Endodermal cell (in vitro differentiated cells): ENCODE results near the gene PARPBP. TPM values are rescaled to one million over a fixed set of nuclear protein-coding genes. Genes with fewer than 3 reads are reported as not detected.

Source experiments
- DNase-seq: peaks from one replicate; pipeline ENCODE4 v3.0.0-alpha.2; 2017
- H3K27ac ChIP-seq: 2 replicates; pipeline ENCODE4 v1.5.1; 2013; ENCODE audit warnings: mild to moderate bottlenecking, low read depth, low read length, moderate library complexity
- H3K27me3 ChIP-seq: 2 replicates; pipeline ENCODE4 v1.6.1; 2013; ENCODE audit warnings: mild to moderate bottlenecking, low read length, moderate library complexity; ENCODE audit not compliant: insufficient read depth, control insufficient read depth, poor library complexity, severe bottlenecking
- H3K36me3 ChIP-seq: 2 replicates; pipeline ENCODE4 v1.7.0; 2013; ENCODE audit warnings: mild to moderate bottlenecking, low read length, moderate library complexity; ENCODE audit not compliant: control insufficient read depth, insufficient read depth
- H3K4me1 ChIP-seq: one replicate; pipeline ENCODE4 v1.7.0; 2013; ENCODE audit warnings: low read length; ENCODE audit not compliant: control insufficient read depth, insufficient read depth
- H3K4me3 ChIP-seq: 2 replicates; pipeline ENCODE4 v1.5.1; 2013; ENCODE audit warnings: mild to moderate bottlenecking, low read length, moderate library complexity
- H3K9ac ChIP-seq: 2 replicates; pipeline ENCODE4 v1.6.1; 2013; ENCODE audit warnings: mild to moderate bottlenecking, low read length, moderate library complexity; ENCODE audit not compliant: poor library complexity, severe bottlenecking; ENCODE audit errors: extremely low read depth
- H3K9me3 ChIP-seq: 2 replicates; pipeline ENCODE4 v1.6.1; 2013; ENCODE audit warnings: mild to moderate bottlenecking, low read length, moderate library complexity; ENCODE audit not compliant: control insufficient read depth
- H3K27ac Mint-ChIP-seq: 2 replicates; pipeline ENCODE4 v1.8.0; 2020; ENCODE audit warnings: mixed read lengths
- H3K27me3 Mint-ChIP-seq: 2 replicates; pipeline ENCODE4 v1.8.0; 2021; ENCODE audit warnings: mild to moderate bottlenecking, mixed read lengths; ENCODE audit not compliant: insufficient read depth
- H3K36me3 Mint-ChIP-seq: 2 replicates; pipeline ENCODE4 v1.8.0; 2020; ENCODE audit warnings: low read depth, mixed read lengths
- H3K4me1 Mint-ChIP-seq: 2 replicates; pipeline ENCODE4 v1.8.0; 2020; ENCODE audit warnings: mixed read lengths
- H3K4me3 Mint-ChIP-seq: 2 replicates; pipeline ENCODE4 v1.8.0; 2020; ENCODE audit warnings: mild to moderate bottlenecking, moderate library complexity, mixed read lengths
- H3K9me3 Mint-ChIP-seq: 2 replicates; pipeline ENCODE4 v1.8.0; 2020; ENCODE audit warnings: mild to moderate bottlenecking, mixed read lengths
- CTCF ChIP-seq: fragments of 200-600 bp; sonication (generic); conservative IDR thresholded peaks from 2 replicates; pipeline ENCODE4 v1.5.0; 2021; ENCODE audit warnings: antibody characterized with exemption, mild to moderate bottlenecking
- WGBS, 2 experiments: methylation state at CpG; one replicate each; pipeline versions ENCODE4 v1.1.5 to v1.1.7; 2013; ENCODE audit warnings: missing lambda C conversion rate in 2 of 2, mixed read lengths in 1 of 2; ENCODE audit not compliant: insufficient coverage in 1 of 2, insufficient read length in 1 of 2; 5-methylcytosine and 5-hydroxymethylcytosine counted together
- total RNA-seq, 2 donors: library from RNA; stranded (reverse); fragmentation: NEBNext Ultra II Directional in 1 of 2; extraction: Animal tissue kit (Norgen Biotek cat#: 25700) in 1 of 2; gene quantifications; 2 replicates in 1 of 2; 3 replicates in 1 of 2; pipeline ENCODE4 v1.2.1, GENCODE V29; 2021

The PARPBP gene
- total RNA-seq, 2 donors from 2014 or later: 28.3 to 30.0 TPM

GRCh38 chr12:102174761-102175160 lies 54.8 kb downstream of the PARPBP start:
- no peaks in the 10 kb centered on the region for H3K9me3 Mint-ChIP-seq
- Histone ChIP-seq H3K4me1 (no peaks in the 10 kb centered on the region), H3K4me3 (no peak overlapping the region), H3K36me3 (peaks cover 19% of the 10 kb centered on the region), H3K27ac (no peak overlapping the region), H3K27me3 (no peaks in the 10 kb centered on the region), H3K9me3 (no peaks in the 10 kb centered on the region), H3K9ac (no peak overlapping the region)
- TF ChIP-seq CTCF: no peak
- 80 to 90% methylated on average over 1 to 2 of the region's 2 CpGs for WGBS, 2 experiments
- H3K4me3 Mint-ChIP-seq: no peak overlapping the region
- H3K4me1 Mint-ChIP-seq: no peaks in the 10 kb centered on the region
- H3K36me3 Mint-ChIP-seq: peaks cover 4% of the 10 kb centered on the region
- H3K27ac Mint-ChIP-seq: no peak overlapping the region
- no peak for DNase-seq
- H3K27me3 Mint-ChIP-seq: no peaks in the 10 kb centered on the region

DNA sequence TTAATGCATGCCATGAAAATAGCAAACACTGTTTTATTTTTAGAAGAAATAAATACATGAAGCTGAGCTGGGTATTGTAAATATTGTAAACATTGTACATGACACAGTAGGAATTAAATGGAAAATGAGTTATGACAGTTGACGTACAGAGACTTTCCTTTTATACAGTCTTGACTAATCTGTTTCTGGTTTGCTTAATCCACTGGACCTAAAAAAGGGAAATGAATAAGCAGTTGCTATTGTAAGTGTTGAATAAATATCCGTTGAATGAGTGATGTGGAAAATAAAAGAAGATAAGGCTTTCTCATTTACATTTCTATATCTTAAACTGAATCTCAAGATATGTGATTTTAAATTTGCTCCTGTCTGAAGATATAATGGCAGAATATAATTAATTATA lies 62.7 kb downstream of the PARPBP start:
- no peak for TF ChIP-seq CTCF
- H3K4me3 ChIP-seq: no peak overlapping the region
- DNase-seq: no peak
- 91 to 100% methylated on average over 1 of the region's 2 CpGs for WGBS, 2 experiments
- H3K27me3 ChIP-seq: no peaks in the 10 kb centered on the region
- Mint-ChIP-seq H3K4me3 (no peak overlapping the region), H3K36me3 (no peaks in the 10 kb centered on the region), H3K4me1 (no peaks in the 10 kb centered on the region), H3K9me3 (no peaks in the 10 kb centered on the region), H3K27me3 (no peaks in the 10 kb centered on the region), H3K27ac (no peak overlapping the region)
- no peaks in the 10 kb centered on the region for H3K4me1 ChIP-seq
- no peak overlapping the region for H3K27ac ChIP-seq
- no peak overlapping the region for H3K9ac ChIP-seq
- peaks cover 7% of the 10 kb centered on the region for H3K36me3 ChIP-seq
- H3K9me3 ChIP-seq: no peaks in the 10 kb centered on the region

DNA sequence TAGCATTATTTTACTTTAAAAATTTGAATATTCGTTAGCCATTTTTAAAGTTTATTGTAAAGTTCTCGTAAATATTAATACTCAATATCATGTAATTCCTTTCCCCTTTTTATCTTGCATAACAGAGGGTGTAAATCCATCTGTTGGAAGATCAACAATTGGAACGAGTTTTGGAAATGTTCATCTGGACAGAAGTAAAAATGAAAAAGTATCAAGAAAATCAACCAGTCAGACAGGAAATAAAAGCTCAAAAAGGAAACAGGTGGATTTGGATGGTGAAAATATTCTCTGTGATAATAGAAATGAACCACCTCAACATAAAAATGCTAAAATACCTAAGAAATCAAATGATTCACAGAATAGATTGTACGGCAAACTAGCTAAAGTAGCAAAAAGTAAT lies 75.8 kb downstream of the PARPBP start:
- H3K27me3 Mint-ChIP-seq: no peaks in the 10 kb centered on the region
- no peaks in the 10 kb centered on the region for H3K9me3 Mint-ChIP-seq
- no peak overlapping the region for H3K4me3 Mint-ChIP-seq
- Histone ChIP-seq H3K27me3 (no peaks in the 10 kb centered on the region), H3K9ac (no peak overlapping the region), H3K36me3 (no peaks in the 10 kb centered on the region), H3K27ac (no peak overlapping the region), H3K4me3 (no peak overlapping the region), H3K4me1 (no peaks in the 10 kb centered on the region), H3K9me3 (no peaks in the 10 kb centered on the region)
- DNase-seq: no peak
- no peaks in the 10 kb centered on the region for H3K36me3 Mint-ChIP-seq
- TF ChIP-seq CTCF: no peak
- WGBS, 2 experiments: 79 to 100% methylated on average over 1 to 2 of the region's 4 CpGs
- no peak overlapping the region for H3K27ac Mint-ChIP-seq
- peaks cover 9% of the 10 kb centered on the region for H3K4me1 Mint-ChIP-seq
